Natural killer cell (primary cell): ENCODE results near the gene PRKCB. TPM values are rescaled to one million over a fixed set of nuclear protein-coding genes. Genes with fewer than 3 reads are reported as not detected.

Experiments used
- ATAC-seq, 3 donors: fragments of 150-1000 bp in 2 of 3; fragments of 200-7000 bp in 1 of 3; cut with Tn5 transposase; 1 replicate in 1 of 3; 2 replicates in 2 of 3; pipeline ENCODE4 v1.10.0; 2021; ENCODE audit warnings: mild to moderate bottlenecking in 2 of 3, moderate library complexity in 2 of 3
- DNase-seq, 2 donors: peaks; one replicate each; pipeline versions ENCODE4 v3.0.0 to v3.0.0-alpha.2; 2013 to 2021; ENCODE audit warnings: mixed read lengths in 1 of 2
- H3K27ac ChIP-seq: one replicate; pipeline ENCODE4 v1.5.1; 2013; ENCODE audit warnings: mild to moderate bottlenecking, low read length
- H3K27me3 ChIP-seq: one replicate; pipeline ENCODE4 v1.6.1; 2013; ENCODE audit warnings: low read length; ENCODE audit not compliant: control insufficient read depth, insufficient read depth
- H3K36me3 ChIP-seq: one replicate; pipeline ENCODE4 v1.6.1; 2013; ENCODE audit warnings: low read length; ENCODE audit not compliant: control insufficient read depth, insufficient read depth
- H3K4me1 ChIP-seq: one replicate; pipeline ENCODE4 v1.6.1; 2013; ENCODE audit warnings: low read length; ENCODE audit not compliant: control insufficient read depth, insufficient read depth
- H3K4me3 ChIP-seq: one replicate; pipeline ENCODE4 v1.5.1; 2013; ENCODE audit warnings: low read length
- H3K9me3 ChIP-seq: one replicate; pipeline ENCODE4 v1.6.1; 2013; ENCODE audit warnings: low read length; ENCODE audit not compliant: control insufficient read depth, insufficient read depth
- H3K27ac Mint-ChIP-seq, 2 donors: one replicate each; pipeline ENCODE4 v1.8.0; 2022; ENCODE audit warnings: mild to moderate bottlenecking in 2 of 2, mixed read lengths in 2 of 2, moderate library complexity in 1 of 2
- H3K27me3 Mint-ChIP-seq, 2 donors: one replicate each; pipeline ENCODE4 v1.8.0; 2022; ENCODE audit warnings: low read depth in 2 of 2, mixed read lengths in 2 of 2
- H3K36me3 Mint-ChIP-seq: one replicate; pipeline ENCODE4 v1.8.0; 2022; ENCODE audit warnings: mixed read lengths
- H3K4me1 Mint-ChIP-seq, 2 donors: one replicate each; pipeline ENCODE4 v1.8.0; 2022; ENCODE audit warnings: mixed read lengths in 2 of 2
- H3K4me3 Mint-ChIP-seq: one replicate; pipeline ENCODE4 v1.8.0; 2022; ENCODE audit warnings: mild to moderate bottlenecking, moderate library complexity, mixed read lengths
- H3K9me3 Mint-ChIP-seq, 2 donors: one replicate each; pipeline ENCODE4 v1.8.0; 2022; ENCODE audit warnings: mixed read lengths in 2 of 2
- whole genome bisulfite sequencing: methylation state at CpG from one replicate; pipeline ENCODE4 v1.1.7; 2013; ENCODE audit warnings: missing lambda C conversion rate; ENCODE audit not compliant: insufficient coverage; 5-methylcytosine and 5-hydroxymethylcytosine counted together
- intact Hi-C: fragments of 100-400 bp; cut with micrococcal nuclease; formaldehyde crosslinking; loops from one replicate; pipeline ENCODE4 v1.14.2; 2022
- total RNA-seq, 4 donors: library from RNA; stranded (reverse); fragments of 120-200 nt in 1 of 4; gene quantifications; one replicate each; pipeline versions ENCODE4 v1.2.3 to v1.2.4, GENCODE V29; 2013 to 2022
- TF ChIP-seq, protein P1 (sequence below): fragments of 200-600 bp; IDR thresholded peaks from one replicate; pipeline ENCODE4 v1.8.0; 2022; ENCODE audit warnings: antibody characterized with exemption

Gene PRKCB
- total RNA-seq, 3 donors from 2014 or later (not counting 1 experiment from before 2014, with no cell fraction given) = 182 to 222 (median 183) TPM

DNA sequence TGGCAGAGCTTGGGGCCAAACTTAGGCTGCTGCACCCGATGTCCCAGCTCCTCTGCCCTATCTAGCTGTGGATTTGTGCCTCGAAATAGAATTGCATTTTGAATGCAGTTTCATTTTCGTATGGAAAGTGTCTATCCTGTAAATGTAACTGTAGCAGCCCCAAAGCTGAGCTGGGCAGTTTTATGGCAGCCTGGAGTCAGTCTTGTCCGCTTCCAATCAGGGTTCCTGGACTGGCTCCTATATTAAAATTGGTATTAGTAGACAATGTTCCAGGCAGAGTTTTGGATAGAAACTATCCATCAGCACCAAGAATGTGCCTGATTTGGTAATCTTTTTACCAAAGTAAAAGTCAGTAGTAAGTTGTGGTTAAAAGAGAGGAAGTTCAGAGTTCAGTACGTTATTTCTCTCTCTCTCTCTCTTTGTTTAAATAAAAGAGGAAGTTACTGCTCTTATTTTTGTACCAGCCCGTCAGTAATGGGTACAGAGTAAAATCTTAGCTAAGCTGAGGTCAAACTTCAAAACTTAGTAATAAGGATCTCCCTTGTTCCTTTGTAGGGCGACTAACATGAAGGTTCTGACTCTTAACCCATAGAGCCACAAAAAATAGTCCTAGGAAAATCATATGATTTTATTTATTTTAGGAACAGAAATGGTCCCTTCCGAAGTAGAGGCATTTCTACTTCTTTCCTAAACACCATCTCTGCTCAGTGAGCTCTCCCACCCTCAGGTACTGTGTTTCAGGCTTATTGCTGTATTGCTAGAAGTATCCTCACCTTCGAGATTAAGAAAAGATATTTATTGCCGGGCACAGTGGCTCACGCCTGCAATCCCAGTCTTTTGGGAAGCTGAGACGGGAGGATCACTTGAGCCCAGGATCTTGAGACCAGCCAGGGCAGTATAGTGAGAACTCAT is 28.0 kb downstream of the PRKCB start:
- H3K9me3 Mint-ChIP-seq = no peaks in the 10 kb centered on the region
- Histone ChIP-seq H3K27me3 (no peaks in the 10 kb centered on the region), H3K4me1 (peaks cover 49% of the 10 kb centered on the region), H3K27ac (peak overlapping the region; percentile 67), H3K4me3 (peak overlapping the region; percentile 17), H3K9me3 (no peaks in the 10 kb centered on the region), H3K36me3 (no peaks in the 10 kb centered on the region)
- intact Hi-C loops = loop anchor here (2.0 to 5.0 kb wide), 3 partner anchors 15 to 36 kb away; no protein-coding TSS in a partner anchor
- WGBS = 19% methylated on average over 10 of the region's 12 CpGs
- H3K27ac Mint-ChIP-seq = peak overlapping the region; percentile 83 to 88
- TF ChIP-seq, protein P1, sequence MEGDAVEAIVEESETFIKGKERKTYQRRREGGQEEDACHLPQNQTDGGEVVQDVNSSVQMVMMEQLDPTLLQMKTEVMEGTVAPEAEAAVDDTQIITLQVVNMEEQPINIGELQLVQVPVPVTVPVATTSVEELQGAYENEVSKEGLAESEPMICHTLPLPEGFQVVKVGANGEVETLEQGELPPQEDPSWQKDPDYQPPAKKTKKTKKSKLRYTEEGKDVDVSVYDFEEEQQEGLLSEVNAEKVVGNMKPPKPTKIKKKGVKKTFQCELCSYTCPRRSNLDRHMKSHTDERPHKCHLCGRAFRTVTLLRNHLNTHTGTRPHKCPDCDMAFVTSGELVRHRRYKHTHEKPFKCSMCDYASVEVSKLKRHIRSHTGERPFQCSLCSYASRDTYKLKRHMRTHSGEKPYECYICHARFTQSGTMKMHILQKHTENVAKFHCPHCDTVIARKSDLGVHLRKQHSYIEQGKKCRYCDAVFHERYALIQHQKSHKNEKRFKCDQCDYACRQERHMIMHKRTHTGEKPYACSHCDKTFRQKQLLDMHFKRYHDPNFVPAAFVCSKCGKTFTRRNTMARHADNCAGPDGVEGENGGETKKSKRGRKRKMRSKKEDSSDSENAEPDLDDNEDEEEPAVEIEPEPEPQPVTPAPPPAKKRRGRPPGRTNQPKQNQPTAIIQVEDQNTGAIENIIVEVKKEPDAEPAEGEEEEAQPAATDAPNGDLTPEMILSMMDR = no peak
- peaks cover 68 to 77% of the 10 kb centered on the region in 2 donors for H3K4me1 Mint-ChIP-seq
- DNase-seq (peak in 1 of 2 donors; percentile 61), ATAC-seq (peak; percentile 77 to 88 (median 86))
- H3K4me3 Mint-ChIP-seq = peak overlapping the region; percentile 86
- no peaks in the 10 kb centered on the region for H3K27me3 Mint-ChIP-seq
- H3K36me3 Mint-ChIP-seq = no peaks in the 10 kb centered on the region

DNA sequence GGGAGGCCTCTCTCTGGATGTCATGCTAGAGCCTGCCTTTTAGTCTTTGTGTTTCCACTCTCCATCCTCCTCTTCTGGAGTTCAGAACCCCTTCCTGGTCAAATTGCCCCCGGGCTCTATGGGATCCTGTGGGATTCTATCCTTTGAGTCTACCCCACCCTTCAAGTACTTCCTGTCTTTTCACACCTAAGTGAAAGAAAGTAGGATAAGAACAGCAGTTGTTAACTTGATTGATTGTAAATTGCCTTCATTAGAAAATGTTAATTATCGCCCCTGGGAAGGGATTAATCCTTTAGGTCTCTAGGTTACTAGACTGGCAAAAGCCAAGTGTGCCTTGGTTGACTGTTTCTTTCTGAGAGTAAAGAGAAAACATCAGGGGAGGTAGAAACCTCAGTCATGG is 30.1 kb downstream of the PRKCB start:
- H3K27me3 ChIP-seq = no peaks in the 10 kb centered on the region
- H3K27me3 Mint-ChIP-seq = no peaks in the 10 kb centered on the region
- intact Hi-C loops = no loop called here
- no peaks in the 10 kb centered on the region for H3K9me3 Mint-ChIP-seq
- no peaks in the 10 kb centered on the region for H3K36me3 Mint-ChIP-seq
- no peak for DNase-seq
- H3K4me3 ChIP-seq = no peak overlapping the region
- peak overlapping the region; percentile 31 for H3K27ac ChIP-seq
- peaks cover 72 to 81% of the 10 kb centered on the region in 2 donors for H3K4me1 Mint-ChIP-seq
- WGBS = 100% methylated on average over 1 of the region's 2 CpGs
- no peak for ATAC-seq
- TF ChIP-seq, protein P1 = no peak
- no peaks in the 10 kb centered on the region for H3K9me3 ChIP-seq
- H3K4me3 Mint-ChIP-seq = no peak overlapping the region
- peaks cover 56% of the 10 kb centered on the region for H3K4me1 ChIP-seq
- H3K36me3 ChIP-seq = peaks cover 2% of the 10 kb centered on the region
- H3K27ac Mint-ChIP-seq = peak overlapping the region in 1 of 2 donors; percentile 55

DNA sequence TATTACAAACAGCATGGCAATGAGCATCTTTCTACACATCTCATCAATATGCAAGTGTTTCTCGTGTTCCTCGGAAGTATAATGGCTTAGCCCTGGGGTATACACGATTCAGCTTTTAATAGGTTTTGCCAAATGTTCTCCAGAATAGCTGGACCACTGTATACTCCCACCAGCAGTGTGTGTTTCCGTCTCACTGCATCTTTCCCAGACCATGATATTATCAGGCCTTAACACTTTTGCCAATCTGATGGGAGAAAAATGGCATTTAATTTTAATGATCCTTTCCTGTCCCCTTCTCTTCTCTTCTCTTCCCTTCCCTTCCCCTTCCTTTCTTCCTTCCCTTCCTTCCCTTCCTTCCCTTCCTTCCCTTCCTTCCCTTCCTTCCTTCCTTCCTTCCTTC is 30.8 kb downstream of the PRKCB start:
- H3K27ac ChIP-seq = no peak overlapping the region
- no peak overlapping the region for H3K4me3 ChIP-seq
- peaks cover 80 to 89% of the 10 kb centered on the region in 2 donors for H3K4me1 Mint-ChIP-seq
- H3K4me3 Mint-ChIP-seq = no peak overlapping the region
- ATAC-seq (no peak), DNase-seq (no peak)
- H3K4me1 ChIP-seq = peaks cover 54% of the 10 kb centered on the region
- peaks cover 2% of the 10 kb centered on the region for H3K36me3 ChIP-seq
- H3K9me3 Mint-ChIP-seq = no peaks in the 10 kb centered on the region
- WGBS = 100% methylated on average over 4 of the region's 4 CpGs
- no peaks in the 10 kb centered on the region for H3K27me3 ChIP-seq
- no peaks in the 10 kb centered on the region for H3K36me3 Mint-ChIP-seq
- TF ChIP-seq, protein P1 = no peak
- peak overlapping the region in 1 of 2 donors; percentile 55 for H3K27ac Mint-ChIP-seq
- no peaks in the 10 kb centered on the region for H3K9me3 ChIP-seq
- intact Hi-C loops = no loop called here
- H3K27me3 Mint-ChIP-seq = no peaks in the 10 kb centered on the region
